ENCODE measurements around the gene MYL6. TPM values are rescaled to one million over a fixed set of nuclear protein-coding genes. Genes with fewer than 3 reads are reported as not detected.

Gene MYL6
- total and polyA plus RNA-seq, 9 of the 15 experiments (the other 6 are each of a cell fraction or from before 2014, with no cell fraction given), result 557 to 1,664 (median 958) TPM

- TF ChIP-seq ZNF232 (CRISPR knock-in tag; IDR thresholded peaks at IDR 0.05) (no peak), EGR1 (conservative IDR thresholded peaks at IDR 0.05) (no peak), ZNF449 (CRISPR knock-in tag; IDR thresholded peaks at IDR 0.05) (no peak), PHF21A (IDR thresholded peaks at IDR 0.05; ENCODE audit: borderline replicate concordance, low read depth) (no peak), POLR2AphosphoS5 (IDR thresholded peaks at IDR 0.05; ENCODE audit: control insufficient read depth, insufficient read depth, low read depth, low read length) (peak; percentile 27; the same call in 1 of the 2 replicates), SIN3A (IDR thresholded peaks at IDR 0.05; ENCODE audit: borderline replicate concordance in 2 of 2, control insufficient read depth in 1 of 2, low read depth in 2 of 2, low read length in 2 of 2) (peak in 1 of 2 experiments; percentile 5; a peak in 1 of 4 replicates), ZNF778 (CRISPR knock-in tag; IDR thresholded peaks at IDR 0.05) (no peak), MCM2 (IDR thresholded peaks at IDR 0.05; ENCODE audit: low read depth) (no peak), ELF2 (CRISPR knock-in tag; IDR thresholded peaks at IDR 0.05) (0 out of 2 replicates have a peak, but pooled peaks have one; percentile 14), HOMEZ (CRISPR knock-in tag; IDR thresholded peaks at IDR 0.05) (no peak), TCF3 (CRISPR knock-in tag; IDR thresholded peaks at IDR 0.05) (no peak), ZNF551 (CRISPR knock-in tag; IDR thresholded peaks at IDR 0.05) (no peak), POLR3A (IDR thresholded peaks at IDR 0.05; ENCODE audit: borderline replicate concordance, extremely low read depth, insufficient read depth, insufficient read length) (no peak), ZNF561 (CRISPR knock-in tag; conservative IDR thresholded peaks at IDR 0.05) (no peak), SAFB2 (IDR thresholded peaks at IDR 0.05; ENCODE audit: borderline replicate concordance, low read depth, low read length, severe bottlenecking) (no peak), E2F8 (IDR thresholded peaks at IDR 0.05; ENCODE audit: low read depth, partially characterized antibody) (no peak), CREB3 (tag; conservative IDR thresholded peaks at IDR 0.05; ENCODE audit: low read depth) (no peak), E2F1 (CRISPR knock-in tag; IDR thresholded peaks at IDR 0.05) (0 out of 2 replicates have a peak, but pooled peaks have one; percentile 1), ZNF644 (tag; IDR thresholded peaks at IDR 0.05; ENCODE audit: low read depth) (0 out of 2 replicates have a peak, but pooled peaks have one; percentile 32)
Observed at GRCh38 chr12:56158926-56159461, 835 bp downstream of the MYL6 start (continued).

Measured in K562 (cell line).